Fibroblast of skin of left quadriceps (primary cell): ENCODE results near the gene SLC4A3.

ENCODE experiments used
- DNase-seq, 2 experiments: peaks; one replicate each; pipeline ENCODE4 v3.0.0-alpha.2; 2013; ENCODE audit warnings: low read depth in 2 of 2

The SLC4A3 gene, protein sequence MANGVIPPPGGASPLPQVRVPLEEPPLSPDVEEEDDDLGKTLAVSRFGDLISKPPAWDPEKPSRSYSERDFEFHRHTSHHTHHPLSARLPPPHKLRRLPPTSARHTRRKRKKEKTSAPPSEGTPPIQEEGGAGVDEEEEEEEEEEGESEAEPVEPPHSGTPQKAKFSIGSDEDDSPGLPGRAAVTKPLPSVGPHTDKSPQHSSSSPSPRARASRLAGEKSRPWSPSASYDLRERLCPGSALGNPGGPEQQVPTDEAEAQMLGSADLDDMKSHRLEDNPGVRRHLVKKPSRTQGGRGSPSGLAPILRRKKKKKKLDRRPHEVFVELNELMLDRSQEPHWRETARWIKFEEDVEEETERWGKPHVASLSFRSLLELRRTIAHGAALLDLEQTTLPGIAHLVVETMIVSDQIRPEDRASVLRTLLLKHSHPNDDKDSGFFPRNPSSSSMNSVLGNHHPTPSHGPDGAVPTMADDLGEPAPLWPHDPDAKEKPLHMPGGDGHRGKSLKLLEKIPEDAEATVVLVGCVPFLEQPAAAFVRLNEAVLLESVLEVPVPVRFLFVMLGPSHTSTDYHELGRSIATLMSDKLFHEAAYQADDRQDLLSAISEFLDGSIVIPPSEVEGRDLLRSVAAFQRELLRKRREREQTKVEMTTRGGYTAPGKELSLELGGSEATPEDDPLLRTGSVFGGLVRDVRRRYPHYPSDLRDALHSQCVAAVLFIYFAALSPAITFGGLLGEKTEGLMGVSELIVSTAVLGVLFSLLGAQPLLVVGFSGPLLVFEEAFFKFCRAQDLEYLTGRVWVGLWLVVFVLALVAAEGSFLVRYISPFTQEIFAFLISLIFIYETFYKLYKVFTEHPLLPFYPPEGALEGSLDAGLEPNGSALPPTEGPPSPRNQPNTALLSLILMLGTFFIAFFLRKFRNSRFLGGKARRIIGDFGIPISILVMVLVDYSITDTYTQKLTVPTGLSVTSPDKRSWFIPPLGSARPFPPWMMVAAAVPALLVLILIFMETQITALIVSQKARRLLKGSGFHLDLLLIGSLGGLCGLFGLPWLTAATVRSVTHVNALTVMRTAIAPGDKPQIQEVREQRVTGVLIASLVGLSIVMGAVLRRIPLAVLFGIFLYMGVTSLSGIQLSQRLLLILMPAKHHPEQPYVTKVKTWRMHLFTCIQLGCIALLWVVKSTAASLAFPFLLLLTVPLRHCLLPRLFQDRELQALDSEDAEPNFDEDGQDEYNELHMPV

DNA sequence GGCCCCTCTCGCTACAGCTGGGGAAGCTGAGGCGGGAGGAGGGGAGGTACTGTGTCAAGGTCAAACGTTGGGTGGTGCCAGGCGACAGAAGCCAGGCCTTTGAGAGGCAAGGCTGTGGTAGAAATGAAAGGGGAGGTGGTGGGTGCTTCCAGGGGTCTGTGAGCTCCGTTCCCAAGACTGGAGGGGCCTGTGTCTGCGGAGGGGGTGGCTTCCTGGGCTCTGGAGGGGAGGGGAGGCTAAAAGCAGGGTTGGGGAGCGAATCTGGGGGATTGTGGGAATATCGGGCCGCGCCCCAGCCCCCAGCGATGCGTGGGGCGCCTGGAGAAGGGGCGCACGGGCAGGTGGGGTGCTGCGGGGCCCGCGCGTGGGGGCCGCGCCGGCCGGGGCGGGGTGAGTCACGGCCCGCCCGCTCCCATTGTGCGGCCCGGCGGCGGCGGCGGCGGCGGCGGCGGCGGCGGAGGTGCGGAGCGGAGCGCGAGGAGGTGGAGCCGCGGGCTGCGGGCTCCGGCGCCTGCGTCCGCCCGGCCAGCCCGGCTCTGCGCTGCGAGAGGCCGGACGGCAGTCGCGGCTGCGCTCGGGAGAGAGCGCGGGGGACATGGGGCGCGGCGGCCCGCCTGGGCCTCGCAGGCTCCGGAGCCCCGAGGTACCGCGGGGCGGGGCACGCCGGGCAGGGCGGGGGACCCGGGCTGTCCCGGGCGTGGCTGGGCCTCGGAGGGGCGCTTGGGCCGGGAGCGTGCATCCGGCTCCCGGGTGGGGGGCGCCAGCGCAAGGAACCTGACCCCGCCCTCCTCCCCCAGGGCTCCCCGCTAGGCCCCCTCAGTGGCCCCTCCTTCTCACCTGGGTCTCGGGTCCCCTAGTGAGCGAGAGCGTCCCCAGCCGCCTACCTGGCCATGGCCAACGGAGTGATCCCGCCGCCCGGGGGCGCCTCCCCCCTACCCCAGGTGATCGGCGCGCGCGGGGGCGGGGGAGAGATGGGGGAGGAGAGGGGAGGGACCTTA lies at the start of gene SLC4A3:
Gene SLC4A3, plus strand, starts transcription at position 528 of the 998 bp plus-strand sequence. Its CDS starts 363 bp downstream, at position 891.
- peak in 1 of 2 experiments; percentile 15 for DNase-seq

DNA sequence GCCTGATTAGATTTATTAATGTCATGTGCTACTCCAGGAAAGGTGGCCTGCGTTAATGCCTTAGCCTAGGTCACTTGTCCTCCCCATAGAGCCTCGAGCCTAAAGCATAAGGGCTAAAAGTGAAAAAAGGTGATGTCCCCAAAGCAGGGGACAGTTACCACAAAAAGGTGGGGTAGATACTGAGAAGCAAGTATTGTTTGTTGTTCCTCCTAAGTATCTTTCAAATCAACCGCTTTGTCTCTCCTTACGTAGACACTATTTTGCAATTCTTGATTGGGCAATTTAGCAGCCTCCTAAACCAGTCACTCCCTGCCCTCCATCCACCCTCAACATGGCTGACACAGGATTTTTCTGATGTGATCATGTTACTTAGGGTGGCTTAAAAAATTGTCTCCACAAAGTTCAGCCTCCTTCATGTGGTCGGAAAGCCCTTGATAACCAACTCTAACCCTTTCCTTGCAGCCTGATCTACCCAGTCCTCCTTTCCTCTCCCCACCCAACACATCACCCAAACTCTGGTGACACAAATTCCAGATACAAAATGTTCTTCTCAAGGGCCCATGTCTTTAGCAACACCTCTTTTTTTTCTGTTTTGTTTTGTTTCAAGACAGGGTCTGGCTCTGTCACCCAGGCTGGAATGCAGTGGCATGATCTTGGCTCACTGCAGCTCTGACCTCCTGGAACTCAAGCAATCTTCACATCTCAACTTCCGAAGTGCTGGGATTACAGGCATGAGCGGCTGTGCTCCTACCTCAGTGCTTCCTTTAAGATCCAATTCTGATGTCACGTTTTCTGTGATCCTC lies 48.4 kb upstream of the SLC4A3 start:
- DNase-seq, result no peak

DNA sequence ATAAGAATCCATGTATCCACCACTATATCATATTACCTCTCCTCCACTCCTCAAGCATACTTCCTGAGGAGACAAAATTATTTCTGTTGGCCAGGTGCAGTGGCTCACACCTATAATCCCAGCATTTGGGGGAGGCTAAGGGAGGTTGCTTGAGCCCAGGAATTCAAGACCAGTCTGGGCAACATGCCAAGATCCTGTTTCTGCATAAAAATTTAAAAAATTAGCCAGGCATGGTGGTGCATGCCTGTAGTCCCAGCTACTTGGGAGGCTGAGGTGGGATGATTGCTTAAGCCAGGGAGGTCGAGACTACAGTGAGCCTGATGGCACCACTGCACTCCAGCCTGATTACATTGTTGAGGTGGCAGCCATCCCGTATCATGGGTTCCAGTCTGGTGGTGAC lies 46.1 kb upstream of the SLC4A3 start:
- no peak for DNase-seq

DNA sequence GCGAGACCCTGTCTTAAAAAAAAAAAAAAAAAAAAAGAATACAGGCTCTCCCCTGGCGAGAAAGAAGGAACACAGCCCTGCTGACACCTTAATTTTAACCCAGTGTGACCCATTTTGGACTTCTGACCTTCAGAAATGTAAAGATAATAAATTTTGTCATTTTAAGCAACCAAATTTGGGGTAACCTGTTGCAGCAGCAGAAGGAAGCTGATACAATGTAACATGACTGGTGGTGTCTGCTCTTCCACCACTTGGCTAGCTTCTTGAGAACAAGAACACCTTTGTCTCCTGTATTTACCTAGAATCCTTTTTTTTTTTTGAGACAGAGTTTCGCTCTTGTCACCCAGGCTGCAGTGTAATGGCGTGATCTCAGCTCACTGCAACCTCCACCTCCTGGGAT lies 36.3 kb upstream of the SLC4A3 start:
- DNase-seq, result no peak

DNA sequence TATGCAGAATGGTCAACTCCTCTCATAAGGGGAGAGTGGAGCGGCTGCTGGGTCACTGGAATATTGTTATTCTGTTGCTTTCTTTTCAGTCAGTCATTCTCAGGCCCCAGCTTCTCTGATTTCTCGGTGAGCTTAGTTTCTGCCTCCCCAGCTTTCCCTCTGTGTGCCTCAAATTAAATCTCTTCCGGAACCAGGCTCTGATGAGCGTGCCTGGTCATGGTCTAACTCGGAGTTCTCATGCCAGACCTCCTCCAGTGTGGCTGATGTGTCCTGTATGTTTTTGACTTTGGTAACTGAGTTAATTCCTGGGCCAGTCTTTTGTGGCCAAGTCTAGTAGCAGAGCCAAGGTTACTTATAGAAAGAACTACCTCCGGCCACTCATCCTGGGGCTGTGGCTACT lies 34.7 kb upstream of the SLC4A3 start:
- DNase-seq, result no peak

DNA sequence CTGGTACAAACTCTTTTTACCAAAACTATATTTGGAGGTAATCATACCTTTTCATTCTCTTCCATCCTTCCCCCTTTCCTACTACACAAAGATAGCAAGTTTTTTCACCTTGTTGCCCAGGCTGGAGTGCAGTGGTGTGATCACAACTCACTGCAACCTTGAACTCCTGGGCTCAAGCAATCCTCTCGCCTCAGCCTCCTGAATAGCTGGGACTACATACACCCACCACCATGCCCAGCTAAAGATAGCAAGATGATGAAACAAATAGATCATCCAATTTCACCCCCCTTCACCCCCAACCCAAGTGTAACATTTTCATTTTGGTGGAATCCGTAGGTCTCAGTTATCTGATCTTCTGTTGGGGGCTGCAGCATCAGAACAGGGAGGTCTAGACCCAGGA lies 34.3 kb upstream of the SLC4A3 start:
- DNase-seq, result no peak

DNA sequence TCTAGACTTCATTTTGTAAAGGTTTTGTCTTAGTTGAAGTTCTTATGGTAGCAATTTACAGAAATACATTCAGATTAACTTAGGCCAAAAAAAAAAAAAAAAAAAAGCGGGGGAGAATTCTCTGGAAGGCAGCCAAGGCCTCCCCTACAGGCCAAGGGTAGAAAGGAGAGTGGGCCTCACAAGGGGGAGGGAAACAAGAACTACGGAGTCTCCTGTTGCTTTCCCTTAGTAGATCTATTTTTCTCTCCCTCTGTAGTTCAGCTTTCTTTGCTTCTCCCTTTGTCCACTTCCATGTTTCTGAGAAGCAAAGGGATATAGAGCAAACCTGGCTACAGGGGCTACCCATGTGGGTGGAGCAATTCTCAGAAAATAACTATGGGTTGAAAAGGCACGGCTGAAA lies 32.2 kb upstream of the SLC4A3 start:
- DNase-seq, result no peak

DNA sequence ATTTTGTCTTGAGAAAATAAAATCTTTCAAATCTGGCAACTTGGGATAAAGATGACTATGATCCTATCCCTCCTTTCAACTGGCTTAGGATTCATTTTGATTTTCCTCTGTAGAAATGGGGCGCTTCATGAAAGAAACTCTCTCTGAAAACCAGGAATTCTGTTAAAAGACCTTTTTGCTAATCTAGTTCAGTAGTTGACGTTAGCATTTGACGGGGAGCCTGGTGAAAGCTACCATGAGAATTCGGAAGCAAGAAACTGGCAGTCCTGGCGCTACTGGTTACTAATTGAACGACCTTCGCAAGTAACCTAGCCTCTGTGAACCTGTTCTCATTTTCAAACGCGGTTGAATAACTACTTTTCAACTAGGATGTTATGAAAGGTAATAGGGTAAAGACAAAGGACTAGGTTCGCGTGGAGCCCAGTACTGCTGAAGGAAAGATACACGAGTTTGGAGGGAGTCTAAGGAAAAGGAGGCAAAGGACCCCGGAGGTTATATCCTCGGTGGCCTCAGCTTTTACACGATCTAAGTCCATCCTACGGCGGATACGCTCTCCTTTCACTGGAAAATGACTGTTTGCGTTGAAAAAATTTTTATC lies 30.4 kb upstream of the SLC4A3 start:
- no peak for DNase-seq

DNA sequence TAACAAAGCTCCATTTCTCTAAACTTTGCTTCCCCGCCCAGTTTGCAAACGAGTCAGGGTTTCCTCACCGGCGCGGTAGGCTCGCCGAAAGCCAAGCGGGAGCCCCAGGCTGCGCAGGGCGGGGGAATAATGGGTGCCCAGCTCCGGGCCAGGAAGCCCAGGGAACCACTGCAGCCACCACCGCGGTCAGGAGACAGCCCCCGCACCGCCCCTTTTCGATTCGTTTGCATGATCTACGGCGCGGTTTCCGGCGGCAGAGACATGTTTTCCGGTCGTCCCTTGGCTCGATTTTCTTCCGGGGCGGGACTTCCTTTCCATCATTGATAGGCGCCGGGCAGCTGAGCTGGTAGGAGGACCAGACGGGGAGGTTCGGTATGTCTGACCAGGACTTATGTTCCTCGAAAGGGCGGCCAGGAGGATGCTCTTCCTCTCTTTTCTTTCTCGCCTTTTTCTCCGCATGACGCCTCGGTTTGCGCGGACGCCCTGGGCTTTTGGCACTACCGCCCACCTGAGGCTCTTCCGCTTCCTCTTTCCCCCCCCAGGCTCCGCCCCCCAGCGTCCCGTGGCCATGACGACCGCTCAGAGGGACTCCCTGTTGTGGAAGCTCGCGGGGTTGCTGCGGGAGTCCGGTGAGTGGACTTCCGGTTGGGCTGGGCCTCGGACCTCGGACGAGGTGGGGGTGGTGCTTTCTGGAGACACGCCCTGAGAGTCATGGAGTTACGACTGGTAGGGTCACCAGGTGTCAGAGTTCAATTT lies 29.7 kb upstream of the SLC4A3 start, which contains the start of gene STK11IP:
Gene STK11IP, plus strand, starts transcription at position 306 of the 756 bp plus-strand sequence. Its CDS starts 263 bp downstream, at position 569.
- peak; percentile 90 to 91 for DNase-seq

DNA sequence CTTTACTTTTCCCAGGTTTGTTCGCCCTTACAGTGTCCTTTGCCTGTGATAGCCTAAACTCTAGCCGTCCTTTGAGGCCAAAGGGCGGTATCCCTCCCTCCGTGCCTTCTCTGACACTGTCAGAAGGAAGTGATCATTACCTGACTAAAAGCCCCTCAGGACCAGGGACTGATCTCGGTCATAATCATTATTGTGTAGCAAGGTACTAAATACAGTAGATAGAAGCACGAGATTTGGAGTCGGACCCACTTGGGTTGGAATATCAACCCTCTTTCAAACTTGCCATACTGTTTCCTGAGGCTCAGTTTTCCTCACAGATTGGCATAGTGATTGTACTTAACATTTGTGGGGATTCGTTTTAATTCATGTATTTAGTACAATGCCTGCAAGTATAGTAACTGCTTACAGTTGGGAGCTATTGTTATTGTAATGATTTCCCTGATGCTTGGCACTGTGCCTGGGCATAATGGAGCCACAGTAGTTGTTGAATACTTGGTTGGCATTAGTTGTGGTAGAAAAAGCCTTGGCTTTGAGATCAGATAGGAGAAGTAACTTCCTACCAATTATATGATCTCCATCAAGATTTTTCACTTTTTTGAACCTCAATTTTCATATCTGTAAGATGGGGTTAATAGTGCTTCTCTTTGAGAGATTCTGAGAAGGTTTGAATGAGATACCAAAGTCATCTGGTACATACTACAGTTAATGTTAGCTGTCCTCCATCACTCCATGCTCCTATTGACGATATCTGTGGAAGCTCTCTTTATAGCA lies 28.9 kb upstream of the SLC4A3 start:
- DNase-seq, result no peak

DNA sequence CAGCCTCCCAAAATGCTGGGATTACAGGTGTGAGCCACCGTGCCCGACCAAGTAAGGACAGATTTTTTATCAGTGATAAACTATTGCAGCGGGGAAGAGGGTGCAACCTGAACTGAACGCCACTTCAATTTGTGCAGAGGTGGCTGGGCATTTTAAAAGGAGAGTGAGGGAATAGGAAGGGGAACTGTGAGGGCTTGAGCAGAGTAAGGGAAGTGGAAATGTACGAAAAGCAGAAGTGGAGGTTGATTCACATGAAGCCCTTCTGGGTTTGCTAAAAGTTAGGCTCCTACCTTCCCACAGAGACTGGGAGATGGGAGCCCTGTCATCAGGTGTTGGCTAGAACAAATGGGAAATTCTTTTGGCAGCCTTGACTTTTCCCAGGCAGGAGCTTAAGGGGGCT lies 23.7 kb upstream of the SLC4A3 start:
- DNase-seq, result no peak

DNA sequence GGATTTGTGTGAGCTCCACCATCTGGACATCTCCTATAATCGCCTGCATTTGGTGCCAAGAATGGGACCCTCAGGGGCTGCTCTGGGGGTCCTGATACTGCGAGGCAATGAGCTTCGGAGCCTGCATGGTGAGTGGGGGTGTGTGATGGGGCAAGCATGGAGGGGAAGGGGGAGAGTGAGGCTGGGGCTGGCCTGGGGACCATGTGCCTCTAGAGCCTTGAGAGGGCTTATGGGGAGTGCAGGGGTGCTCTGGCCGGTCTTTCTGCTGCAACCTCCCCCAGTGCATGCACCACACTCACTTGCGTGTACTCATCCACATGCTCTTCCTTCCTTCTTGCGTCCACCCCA lies 21.8 kb upstream of the SLC4A3 start:
- no peak for DNase-seq

DNA sequence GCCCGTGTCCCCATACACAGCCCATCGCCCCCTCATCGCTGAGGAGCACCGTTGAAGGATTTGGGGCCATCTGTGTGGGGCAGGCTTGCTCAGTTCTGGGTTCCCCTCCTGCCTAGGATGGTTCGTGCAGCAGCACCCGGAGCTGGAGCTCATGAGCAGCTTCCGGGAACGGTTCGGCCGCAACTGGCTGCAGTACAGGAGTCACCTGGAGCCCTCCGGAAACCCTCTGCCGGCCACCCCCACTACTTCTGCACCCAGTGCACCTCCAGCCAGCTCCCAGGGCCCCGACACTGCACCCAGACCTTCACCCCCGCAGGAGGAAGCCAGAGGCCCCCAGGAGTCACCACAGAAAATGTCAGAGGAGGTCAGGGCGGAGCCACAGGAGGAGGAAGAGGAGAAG lies 19.5 kb upstream of the SLC4A3 start:
- no peak for DNase-seq

DNA sequence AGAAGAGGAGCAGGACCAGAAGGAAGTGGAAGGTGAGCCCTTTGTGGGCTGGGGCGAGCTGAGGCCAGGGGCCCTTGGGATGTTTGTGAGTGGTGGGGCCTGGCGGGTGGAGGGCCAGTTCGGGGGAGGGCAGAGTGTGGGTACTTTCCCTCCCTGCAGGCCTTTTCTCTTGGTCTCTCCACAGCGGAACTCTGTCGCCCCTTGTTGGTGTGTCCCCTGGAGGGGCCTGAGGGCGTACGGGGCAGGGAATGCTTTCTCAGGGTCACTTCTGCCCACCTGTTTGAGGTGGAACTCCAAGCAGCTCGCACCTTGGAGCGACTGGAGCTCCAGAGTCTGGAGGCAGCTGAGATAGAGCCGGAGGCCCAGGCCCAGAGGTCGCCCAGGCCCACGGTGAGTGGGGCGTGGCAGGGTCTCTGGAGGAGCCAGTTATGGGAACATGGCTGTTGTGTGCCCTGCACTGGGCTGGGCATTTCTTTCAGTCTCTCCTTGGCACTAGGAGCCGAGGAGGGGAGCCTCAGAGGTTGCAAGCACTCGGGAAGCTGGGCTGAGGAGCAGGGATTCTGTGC lies 18.9 kb upstream of the SLC4A3 start:
- no peak for DNase-seq

DNA sequence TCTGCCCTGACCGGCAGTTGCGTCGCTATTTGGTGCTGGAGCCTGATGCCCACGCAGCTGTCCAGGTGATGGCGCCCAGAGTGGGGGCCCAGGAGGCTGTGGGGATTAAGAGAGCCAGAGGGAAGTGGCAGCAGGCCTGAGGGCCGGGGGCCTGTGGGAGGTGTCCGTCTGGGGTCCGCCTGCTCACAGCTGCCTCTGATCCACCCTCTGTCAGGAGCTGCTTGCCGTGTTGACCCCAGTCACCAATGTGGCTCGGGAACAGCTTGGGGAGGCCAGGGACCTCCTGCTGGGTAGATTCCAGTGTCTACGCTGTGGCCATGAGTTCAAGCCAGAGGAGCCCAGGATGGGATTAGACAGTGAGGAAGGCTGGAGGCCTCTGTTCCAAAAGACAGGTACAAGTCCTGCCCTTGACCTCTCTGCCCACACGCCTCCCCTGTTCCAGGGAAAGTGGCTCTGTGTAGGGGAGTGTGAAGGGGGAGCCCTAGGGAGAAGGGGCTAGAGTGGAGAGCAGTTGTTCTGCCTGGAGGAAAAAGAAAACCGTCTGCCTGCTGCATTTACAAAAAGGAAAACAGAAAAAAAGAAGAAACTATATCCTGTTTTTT lies 18.2 kb upstream of the SLC4A3 start:
- DNase-seq, result no peak

DNA sequence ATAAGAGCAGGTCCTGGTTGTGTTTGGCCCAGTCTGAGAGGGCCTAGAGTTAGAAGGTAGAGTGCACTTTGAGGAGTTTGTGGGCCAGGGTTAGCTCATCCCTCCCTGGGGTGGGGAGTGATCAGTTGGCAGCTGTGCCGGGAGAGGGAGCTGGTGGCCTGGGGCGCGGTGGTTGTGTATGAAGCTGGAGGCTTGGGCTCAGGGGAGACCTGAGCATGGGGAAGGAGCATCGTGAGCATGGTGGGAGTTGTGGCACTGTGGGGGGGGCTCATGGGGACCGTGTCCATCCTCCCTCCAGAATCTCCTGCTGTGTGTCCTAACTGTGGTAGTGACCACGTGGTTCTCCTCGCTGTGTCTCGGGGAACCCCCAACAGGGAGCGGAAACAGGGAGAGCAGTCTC lies 16.1 kb upstream of the SLC4A3 start:
- DNase-seq, result no peak

DNA sequence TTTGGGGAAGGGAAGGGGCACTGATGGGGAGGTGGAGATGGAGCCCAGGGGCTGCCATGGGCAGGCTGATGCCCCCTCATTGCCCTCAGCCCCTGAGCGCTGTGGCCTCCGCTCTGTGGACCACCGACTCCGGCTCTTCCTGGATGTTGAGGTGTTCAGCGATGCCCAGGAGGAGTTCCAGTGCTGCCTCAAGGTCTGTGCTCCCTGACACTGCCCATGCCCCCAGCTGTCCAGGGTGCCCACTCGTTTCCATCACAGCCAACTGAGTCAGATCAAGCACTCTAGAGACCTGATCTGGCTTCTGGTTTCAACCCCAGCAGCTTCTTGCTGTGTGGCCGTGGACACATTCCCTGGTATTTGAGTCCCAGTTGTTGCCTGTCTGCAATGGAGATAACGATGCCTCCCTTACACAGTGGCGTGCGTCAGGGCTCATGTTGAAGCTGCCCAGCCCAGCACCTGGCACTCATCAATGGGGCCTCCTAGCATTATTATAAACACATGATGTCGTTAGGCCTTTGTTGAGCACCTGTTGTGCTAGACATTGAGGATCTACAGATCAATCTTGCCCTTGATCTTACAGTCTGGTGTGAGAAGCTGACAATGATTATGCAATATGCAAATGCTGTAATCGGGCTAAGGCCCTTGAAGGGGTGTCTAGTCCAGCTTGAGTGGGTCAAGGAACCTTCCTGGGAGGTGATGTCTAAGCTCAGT lies 15.4 kb upstream of the SLC4A3 start:
- DNase-seq, result no peak
